Activated CD4-positive, alpha-beta T cell treated with anti-CD3 and anti-CD28 coated beads for 48 hours (primary cell): ENCODE measurements around the gene GRAMD4.

Experiments
- DNase-seq: peaks from one replicate; pipeline ENCODE4 v3.0.0-alpha.2; 2020

Gene GRAMD4

DNA sequence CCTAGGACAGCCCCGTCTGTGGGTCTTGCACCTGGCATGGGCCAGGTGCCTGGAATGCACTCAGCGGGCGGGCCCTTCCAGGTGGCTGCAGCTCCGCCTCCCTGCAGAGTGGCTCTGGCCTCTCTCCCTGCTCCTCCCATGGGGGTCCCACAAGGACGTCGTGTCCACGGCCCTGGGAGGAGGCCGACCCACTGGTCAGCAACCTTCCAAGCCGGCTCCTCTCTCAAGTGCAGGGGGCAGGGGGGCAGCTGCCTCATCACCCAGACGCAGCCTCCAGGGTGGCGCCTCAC is 76.0 kb downstream of the GRAMD4 start:
- DNase-seq, result no peak

DNA sequence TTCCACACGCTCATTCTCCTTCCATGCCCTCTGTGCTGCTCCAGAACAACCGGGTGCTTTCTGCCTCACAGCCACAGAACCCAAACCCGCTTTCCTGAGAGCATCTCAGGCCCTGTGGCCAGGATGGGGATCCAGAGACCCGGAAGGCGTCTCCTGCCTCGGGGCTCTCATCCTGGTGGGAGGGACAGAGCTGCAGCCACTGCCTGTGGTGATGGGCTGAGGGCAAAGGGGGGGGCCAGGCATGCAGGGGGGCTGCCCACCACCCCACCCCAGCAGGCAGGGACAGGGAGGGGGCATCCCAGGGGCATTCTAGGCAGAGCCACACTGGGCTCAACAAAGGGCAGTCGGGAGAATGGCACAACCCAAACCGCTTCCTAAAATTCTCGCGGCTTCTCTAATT is 76.4 kb downstream of the GRAMD4 start:
- DNase-seq, result no peak

DNA sequence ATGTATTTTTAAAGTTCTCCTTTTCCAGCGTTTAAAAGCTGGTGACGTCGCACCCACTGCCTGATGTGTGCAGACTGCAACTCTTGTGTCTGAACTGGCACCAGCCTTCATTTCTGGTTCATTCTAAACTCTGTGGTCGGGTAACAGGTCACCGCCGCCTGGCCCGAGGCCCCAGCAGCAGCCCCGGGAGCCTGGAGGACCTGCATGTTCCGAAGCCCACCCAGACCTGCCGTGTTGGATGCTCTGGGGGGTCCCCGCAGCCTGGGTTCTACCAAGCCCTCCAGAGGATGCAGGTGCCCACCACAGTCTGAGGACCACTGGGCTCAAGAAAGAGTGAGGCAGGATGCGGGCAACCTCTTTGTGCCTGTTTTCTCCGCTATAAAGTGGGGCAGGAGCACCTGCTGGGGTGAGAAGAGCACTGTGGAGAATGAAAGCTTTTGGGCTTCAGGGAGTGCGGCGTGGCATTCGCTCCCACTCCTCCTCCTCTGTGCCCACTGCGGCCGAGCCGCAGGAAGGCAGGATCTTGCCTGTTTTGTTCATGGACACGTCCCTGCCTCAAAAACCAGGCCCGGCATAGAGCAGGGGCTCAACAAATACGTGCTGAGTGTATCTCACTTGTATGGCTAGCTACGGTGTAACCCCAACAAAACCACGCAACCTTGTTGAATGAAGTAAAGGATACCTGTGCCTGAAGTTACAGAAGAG is 77.8 kb downstream of the GRAMD4 start:
- DNase-seq, result no peak

DNA sequence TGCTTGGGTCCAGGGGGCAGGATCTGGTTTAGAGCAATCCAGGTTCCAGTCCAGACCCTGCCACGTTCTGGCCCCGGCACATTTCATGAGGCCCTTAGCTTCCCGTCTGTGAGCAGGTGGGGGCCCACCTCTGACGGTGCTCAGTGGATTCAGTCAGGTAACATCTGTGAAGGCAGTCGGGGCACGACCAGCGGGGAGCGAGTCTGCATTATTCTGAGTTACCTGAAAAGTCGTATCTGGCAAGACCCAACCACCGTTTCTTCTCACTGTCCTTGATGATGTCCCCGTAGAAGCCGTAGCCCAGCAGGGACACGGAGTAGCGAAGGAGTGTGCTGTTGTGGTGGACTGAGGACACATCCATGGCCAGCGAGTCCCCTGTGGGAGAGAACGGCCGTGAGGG is 78.9 kb downstream of the GRAMD4 start:
- DNase-seq, result no peak

DNA sequence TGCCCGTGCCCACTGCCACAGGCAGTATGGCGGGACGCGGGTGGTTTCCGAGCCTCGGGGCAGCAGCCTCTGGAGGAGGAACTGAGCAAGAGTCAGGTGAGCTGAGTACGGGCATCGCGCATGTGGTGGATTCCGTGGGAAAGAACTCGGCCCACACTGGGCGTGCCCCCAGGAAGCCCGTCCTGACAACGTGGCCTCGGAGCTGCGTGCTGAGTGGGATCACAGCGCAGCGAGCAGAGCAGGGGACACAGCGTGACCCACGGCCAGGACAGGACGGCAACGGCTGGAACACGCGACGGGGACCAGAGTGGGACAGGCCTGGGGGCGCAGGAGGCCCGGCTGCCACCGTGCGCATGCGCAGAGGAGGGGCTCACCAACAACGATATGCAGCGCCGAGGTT is 81.1 kb downstream of the GRAMD4 start:
- no peak for DNase-seq

- DNase-seq, result no peak
Measured at GRCh38 chr22:46703171-46703995, 83.2 kb downstream of the GRAMD4 start.

DNA sequence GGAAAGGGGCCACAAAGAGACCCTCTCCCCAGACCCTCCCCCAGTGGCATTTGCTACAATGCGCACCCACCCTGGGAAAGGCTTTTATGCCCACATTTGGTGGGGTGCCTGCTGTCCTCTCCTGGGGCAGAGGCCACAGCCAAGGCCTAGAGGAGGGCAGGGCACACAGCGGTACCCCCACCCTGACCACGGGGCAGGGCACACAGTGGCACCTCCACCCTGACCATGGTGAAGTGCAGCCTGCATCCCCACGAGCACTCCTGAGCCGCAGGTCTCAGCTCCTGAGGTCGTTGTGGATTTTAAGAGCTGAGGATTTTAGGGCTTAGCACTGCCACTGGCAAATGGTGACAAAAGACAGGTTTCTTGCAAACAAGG is 83.8 kb downstream of the GRAMD4 start:
- DNase-seq, result no peak

DNA sequence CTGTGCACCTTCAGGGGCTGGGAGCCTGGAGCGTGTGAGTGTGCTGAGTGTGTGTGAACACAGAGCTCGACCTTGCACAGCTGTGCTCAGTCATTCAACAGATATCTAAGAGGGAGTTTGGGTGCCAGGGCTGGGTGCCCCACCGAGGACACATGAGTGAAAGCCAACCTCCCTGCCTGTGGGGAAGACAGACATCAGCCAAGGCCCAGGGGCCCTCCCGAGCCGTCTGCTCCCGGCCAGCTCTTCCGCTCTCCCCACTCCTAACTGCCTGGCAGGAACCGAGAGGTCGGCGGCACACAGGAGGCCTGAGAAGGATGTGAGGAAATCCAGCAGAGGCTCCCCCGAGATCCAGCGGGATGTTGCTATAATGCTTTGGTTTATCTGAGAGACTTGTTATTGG is 85.9 kb downstream of the GRAMD4 start:
- no peak for DNase-seq

- DNase-seq, result no peak
Measured at GRCh38 chr22:46707305-46707704, 87.1 kb downstream of the GRAMD4 start.

DNA sequence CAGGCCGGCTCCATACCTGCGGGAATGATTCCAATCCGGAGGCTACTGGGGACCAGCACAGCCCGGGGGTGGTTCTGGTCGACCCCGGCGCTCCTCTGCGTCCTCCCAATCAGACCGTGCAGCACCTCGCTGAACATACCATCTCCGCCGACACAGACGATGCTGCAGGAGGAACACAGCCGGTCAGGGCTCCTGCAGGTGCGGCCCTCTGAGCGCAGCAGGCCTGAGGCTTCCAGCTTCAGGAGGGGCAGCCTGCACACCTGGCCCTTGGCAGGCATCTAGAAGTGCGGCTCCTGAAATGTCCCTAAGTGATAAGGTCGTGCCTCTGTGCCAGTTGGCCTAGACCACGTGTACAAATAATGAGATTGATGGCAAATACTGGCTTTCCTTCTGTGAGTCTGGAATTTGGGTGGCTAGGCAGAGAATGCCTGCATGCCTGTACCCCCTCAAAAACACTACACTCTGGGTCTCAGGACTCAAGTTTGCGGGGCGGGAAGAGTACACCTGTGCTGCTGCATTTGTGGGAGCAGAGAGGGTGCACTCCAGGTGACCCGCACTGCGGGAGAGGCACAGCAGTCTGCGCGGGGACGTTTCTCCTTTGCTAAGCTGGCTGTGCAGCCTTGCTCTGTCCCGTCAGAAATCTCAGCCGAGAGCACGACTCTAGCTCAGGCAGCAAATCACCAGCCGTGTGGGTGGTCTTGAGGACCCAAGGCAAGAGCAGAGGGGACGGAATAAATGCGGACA is 87.8 kb downstream of the GRAMD4 start:
- DNase-seq, result no peak

DNA sequence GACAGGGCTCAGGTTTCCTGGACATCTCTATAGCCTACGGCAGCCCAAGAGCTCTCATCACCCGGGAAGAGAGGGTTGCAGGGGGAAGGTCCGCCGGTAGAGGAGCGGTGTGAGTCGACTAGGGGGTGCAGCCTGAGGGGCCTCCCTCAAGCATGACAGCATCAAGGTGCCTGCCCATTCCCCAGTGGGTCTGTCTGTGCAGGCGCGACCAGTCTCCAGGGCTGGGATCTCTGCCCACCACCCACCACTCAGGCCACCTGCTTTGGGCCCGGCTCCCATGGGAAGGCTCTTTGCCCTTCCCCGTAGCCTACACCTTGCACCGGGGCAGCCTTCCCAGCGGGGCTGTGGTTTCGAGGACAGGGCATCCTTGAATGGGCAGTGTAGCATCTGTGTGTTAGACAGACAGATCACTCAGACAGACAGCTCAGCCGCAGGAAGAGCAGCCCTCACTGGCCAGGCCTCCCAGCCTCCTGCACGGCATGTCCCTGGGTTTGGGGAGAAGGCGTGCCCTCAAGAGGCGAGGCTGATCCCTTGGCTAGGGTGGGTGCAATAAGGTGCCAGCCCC is 88.7 kb downstream of the GRAMD4 start:
- no peak for DNase-seq

- no peak for DNase-seq
Measured at GRCh38 chr22:46710806-46711205, 90.6 kb downstream of the GRAMD4 start.

GRCh38 chr22:46712288-46712687 is 92.1 kb downstream of the GRAMD4 start:
- no peak for DNase-seq

DNA sequence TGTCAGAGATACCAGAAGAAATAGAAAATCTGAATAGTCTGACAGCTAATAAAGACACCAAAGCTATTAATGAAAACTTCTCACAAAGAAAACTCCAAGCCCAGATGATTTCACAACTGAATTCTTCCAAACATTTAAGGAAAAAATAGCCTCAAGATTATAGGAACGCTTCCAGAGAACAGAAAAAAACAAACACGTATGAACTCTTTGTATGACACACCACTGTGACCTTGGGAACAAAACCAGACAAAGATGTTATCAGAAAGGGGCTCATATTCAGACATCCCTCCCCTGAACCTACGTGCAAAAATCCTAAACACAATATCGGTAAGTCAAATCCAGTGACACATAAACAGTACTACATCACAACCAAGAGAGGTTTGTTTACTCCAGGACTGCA is 94.4 kb downstream of the GRAMD4 start:
- DNase-seq, result no peak

DNA sequence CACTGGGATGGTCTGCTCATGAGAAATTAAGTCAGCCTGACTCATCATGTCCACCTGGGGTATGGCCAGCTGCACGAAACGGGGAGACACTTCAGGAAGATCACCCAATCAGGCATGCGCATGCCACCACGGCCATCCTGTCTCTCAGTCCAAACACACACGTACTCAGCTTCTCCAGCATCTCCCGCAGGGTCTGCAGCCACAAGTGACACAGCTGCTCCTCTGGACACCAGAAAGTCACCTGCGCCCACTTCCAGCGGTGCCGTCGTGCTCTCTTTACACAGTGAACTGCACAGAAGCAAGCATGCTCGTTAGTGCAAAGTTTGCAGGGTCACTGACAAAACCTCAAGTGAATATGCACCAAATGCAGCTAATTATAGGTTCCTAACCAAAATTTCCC is 99.7 kb downstream of the GRAMD4 start:
- DNase-seq, result no peak

DNA sequence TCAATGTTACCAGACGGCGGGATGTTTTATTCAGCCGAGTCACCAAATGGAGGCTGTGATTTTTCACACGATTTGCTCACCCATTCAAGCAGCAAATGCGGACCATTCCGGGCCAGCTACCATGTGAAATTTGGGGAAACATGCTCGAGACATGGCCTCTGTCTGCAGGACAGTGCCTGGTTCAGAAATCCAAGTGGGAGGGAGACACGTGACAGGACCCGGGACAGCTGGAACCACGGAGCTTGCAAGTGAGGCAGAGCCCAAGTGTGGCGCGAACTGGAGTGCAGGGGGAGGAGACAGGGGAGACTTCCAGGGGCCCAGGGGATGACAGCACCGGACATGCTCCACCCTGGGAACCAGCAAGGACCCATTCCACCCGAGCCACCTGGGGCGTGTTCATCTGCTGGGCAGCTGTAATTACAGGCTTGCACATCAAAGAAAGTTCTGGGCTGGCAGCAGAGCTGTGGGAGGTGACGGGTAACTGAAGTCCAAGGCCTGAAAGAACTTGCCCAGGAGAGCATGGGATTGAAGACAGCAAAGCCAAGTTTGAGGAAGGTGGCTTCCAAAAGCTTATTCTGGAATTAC is 101.4 kb downstream of the GRAMD4 start:
- no peak for DNase-seq

DNA sequence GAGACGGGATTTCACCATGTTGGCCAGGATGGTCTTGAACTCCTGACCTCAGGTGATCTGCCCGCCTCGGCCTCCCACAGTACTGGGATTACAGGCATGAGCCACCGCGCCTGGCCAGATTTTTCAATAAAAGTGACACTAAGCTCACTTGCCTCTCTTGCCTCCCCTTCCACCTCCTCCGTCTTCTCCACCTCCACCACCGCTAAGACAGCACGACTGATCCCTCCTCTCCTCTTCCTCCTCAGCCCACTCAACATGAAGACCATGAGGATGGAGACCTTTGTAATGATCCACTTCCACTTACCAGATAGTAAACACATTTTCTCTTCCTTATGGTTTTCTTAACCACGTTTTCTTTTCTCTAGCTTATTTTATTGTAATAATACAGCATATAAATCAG is 103.7 kb downstream of the GRAMD4 start:
- no peak for DNase-seq

- DNase-seq, result no peak
Measured at GRCh38 chr22:46725096-46725495, 104.9 kb downstream of the GRAMD4 start.

GRCh38 chr22:46726066-46726985 is 106.1 kb downstream of the GRAMD4 start:
- no peak for DNase-seq

DNA sequence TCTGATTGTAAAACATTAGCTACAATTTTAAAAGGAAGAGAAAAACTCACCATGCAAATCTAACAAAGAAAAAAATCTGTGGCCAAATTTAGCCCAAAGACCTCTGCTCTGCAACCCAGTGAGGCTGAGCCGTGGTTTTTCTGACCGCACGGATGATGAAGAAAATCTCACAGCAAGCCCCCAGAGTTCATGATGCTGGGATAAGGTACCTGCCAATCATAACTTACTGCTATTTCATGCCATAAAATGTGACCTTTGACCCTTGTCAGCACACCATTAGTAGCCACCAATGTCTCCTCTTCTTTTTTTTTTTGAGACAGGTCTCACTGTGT is 106.8 kb downstream of the GRAMD4 start:
- DNase-seq, result no peak

DNA sequence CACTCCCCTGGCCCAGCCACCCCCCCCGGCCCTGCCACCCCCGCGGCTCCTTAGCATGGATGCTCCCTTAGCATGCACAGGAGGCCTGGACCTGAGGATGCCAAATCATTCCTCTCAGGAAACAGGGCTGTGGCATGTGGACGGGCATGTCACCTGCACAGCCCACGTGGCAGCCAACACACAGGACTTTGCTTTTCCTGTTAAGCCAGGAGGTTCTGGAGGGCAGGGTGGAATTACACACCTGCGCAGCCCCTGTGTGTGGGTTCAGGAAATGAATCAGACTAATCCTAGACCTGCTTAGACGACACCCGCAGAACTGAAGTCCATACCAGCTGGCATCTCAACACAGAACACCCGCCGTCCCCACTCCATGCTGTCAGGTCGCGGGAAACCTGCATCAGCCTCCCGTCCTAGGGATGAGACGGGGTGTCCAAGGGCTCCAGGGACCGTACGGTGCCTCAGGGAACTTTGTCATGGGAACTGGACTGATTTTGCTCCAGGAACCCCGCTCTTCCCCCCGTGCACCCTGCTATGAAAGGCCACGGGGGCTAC is 107.7 kb downstream of the GRAMD4 start:
- no peak for DNase-seq

- DNase-seq, result no peak
Measured at GRCh38 chr22:46728470-46728869, 108.3 kb downstream of the GRAMD4 start.
